GM11168 (cell line): ENCODE results near the gene PEX1.
"Not testable (repeated sequence)": the region's sequence is repeated elsewhere in the genome, so short reads cannot be mapped to it uniquely, and the experiment has no call there.

ENCODE experiments used
- in situ Hi-C: fragments of 300-500 bp; cut with MboI; formaldehyde crosslinking; loops from one replicate; pipeline ENCODE4 v1.12.0; 2022; ENCODE audit warnings: low sequenced_read_pairs; ENCODE audit not compliant: unreplicated experiment

The PEX1 gene

GRCh38 chr7:92508946-92509345 is 19.4 kb downstream of the PEX1 start:
- in situ Hi-C loops: no loop called here

GRCh38 chr7:92506363-92506762 is 22.0 kb downstream of the PEX1 start:
- in situ Hi-C loops: no loop called here

- in situ Hi-C loops: no loop called here
Observed at GRCh38 chr7:92504563-92504962, 23.8 kb downstream of the PEX1 start.

GRCh38 chr7:92503767-92504166 is 24.6 kb downstream of the PEX1 start:
- in situ Hi-C loops: no loop called here

GRCh38 chr7:92498557-92498956 is 29.8 kb downstream of the PEX1 start:
- in situ Hi-C loops: no loop called here

GRCh38 chr7:92496876-92497275 is 31.4 kb downstream of the PEX1 start:
- in situ Hi-C loops: no loop called here

- in situ Hi-C loops: no loop called here
Observed at GRCh38 chr7:92489634-92490033, 38.7 kb downstream of the PEX1 start.

- in situ Hi-C loops: no loop called here
Observed at GRCh38 chr7:92487804-92488203, 40.5 kb downstream of the PEX1 start.

- in situ Hi-C loops: no loop called here
Observed at GRCh38 chr7:92485974-92486373, 42.3 kb downstream of the PEX1 start.

- in situ Hi-C loops: no loop called here
Observed at GRCh38 chr7:92485267-92485892, 42.9 kb downstream of the PEX1 start.

GRCh38 chr7:92484226-92484625 is 44.1 kb downstream of the PEX1 start:
- in situ Hi-C loops: not testable (repeated sequence)

- in situ Hi-C loops: not testable (repeated sequence)
Observed at GRCh38 chr7:92483624-92484023, 44.7 kb downstream of the PEX1 start.

GRCh38 chr7:92479146-92479545 is 49.2 kb downstream of the PEX1 start:
- in situ Hi-C loops: not testable (repeated sequence)

- in situ Hi-C loops: no loop called here
Observed at GRCh38 chr7:92478711-92479110, 49.6 kb downstream of the PEX1 start.

GRCh38 chr7:92478095-92478494 is 50.2 kb downstream of the PEX1 start:
- in situ Hi-C loops: no loop called here

GRCh38 chr7:92477681-92478080 is 50.6 kb downstream of the PEX1 start, which contains the start of gene ERVW-1:
Gene ERVW-1, minus strand, starts transcription at chr7:92477946. Its CDS starts 7,565 bp downstream, at chr7:92470381.
- in situ Hi-C loops: not testable (repeated sequence)

- in situ Hi-C loops: not testable (repeated sequence)
Observed at GRCh38 chr7:92475851-92476590, 52.3 kb downstream of the PEX1 start.

- in situ Hi-C loops: not testable (repeated sequence)
Observed at GRCh38 chr7:92475261-92475770, 53.0 kb downstream of the PEX1 start.

- in situ Hi-C loops: not testable (repeated sequence)
Observed at GRCh38 chr7:92473989-92474388, 54.3 kb downstream of the PEX1 start.

- in situ Hi-C loops: not testable (repeated sequence)
Observed at GRCh38 chr7:92468589-92468988, 59.7 kb downstream of the PEX1 start.

- in situ Hi-C loops: no loop called here
Observed at GRCh38 chr7:92466682-92467081, 61.6 kb downstream of the PEX1 start.

- in situ Hi-C loops: no loop called here
Observed at GRCh38 chr7:92464515-92464914, 63.8 kb downstream of the PEX1 start.
